T-cell (primary cell): ENCODE data around the gene SLIT3. TPM values are rescaled to one million over a fixed set of nuclear protein-coding genes. Genes with fewer than 3 reads are reported as not detected.

Experiments used
- ATAC-seq, 4 experiments: fragments of 200-7000 bp in 3 of 4; fragments of 150-1000 bp in 1 of 4; cut with Tn5 transposase; replicated peaks in 1 of 4; 1 replicate in 3 of 4; 2 replicates in 1 of 4; pipeline ENCODE4 v1.10.0; 2021; ENCODE audit warnings: moderate library complexity in 3 of 4, mild to moderate bottlenecking in 2 of 4, moderate number of reproducible peaks in 1 of 4
- CTCF ChIA-PET, 2 donors: fragments of 300-600 bp; sonication (Branson Sonifier 250); formaldehyde crosslinking; loops; one replicate each; lab custom pipeline; 2022; ENCODE audit warnings: antibody characterized with exemption in 2 of 2; lab: Charles Lee
- POLR2A ChIA-PET, 2 donors: fragments of 300-600 bp; sonication (Branson Sonifier 250); formaldehyde crosslinking; loops; one replicate each; lab custom pipeline; 2022; ENCODE audit warnings: antibody characterized with exemption in 2 of 2; lab: Charles Lee
- DNase-seq, 35 experiments: peaks; one replicate each; pipeline versions ENCODE4 v3.0.0 to v3.0.0-alpha.2; 2013 to 2023
- H3K27ac ChIP-seq: one replicate; pipeline ENCODE4 v1.5.1; 2013; ENCODE audit warnings: low read length
- H3K27me3 ChIP-seq, 2 experiments: replicated peaks in 1 of 2; 1 replicate in 1 of 2; 2 replicates in 1 of 2; pipeline versions ENCODE4 v1.6.1 to v1.7.0; 2013; ENCODE audit warnings: low read length in 1 of 2, mixed read lengths in 1 of 2; ENCODE audit not compliant: control insufficient read depth in 2 of 2, insufficient read depth in 2 of 2; ENCODE audit errors: extremely low read depth in 1 of 2
- H3K36me3 ChIP-seq, 2 donors: 1 replicate in 1 of 2; 2 replicates in 1 of 2; pipeline versions ENCODE4 v1.6.1 to v1.7.0; 2013; ENCODE audit warnings: low read length in 1 of 2; ENCODE audit not compliant: control insufficient read depth in 2 of 2, insufficient read depth in 1 of 2; ENCODE audit errors: extremely low read depth in 1 of 2
- H3K4me1 ChIP-seq, 2 experiments: 1 replicate in 1 of 2; 2 replicates in 1 of 2; pipeline versions ENCODE4 v1.6.1 to v1.7.0; 2013; ENCODE audit warnings: low read length in 2 of 2, mixed read lengths in 1 of 2; ENCODE audit not compliant: insufficient read depth in 2 of 2, control insufficient read depth in 1 of 2; ENCODE audit errors: extremely low read depth in 1 of 2
- H3K4me3 ChIP-seq, 2 donors: 1 replicate in 1 of 2; 2 replicates in 1 of 2; pipeline versions ENCODE4 v1.5.1 to v1.7.0; 2013; ENCODE audit warnings: mild to moderate bottlenecking in 2 of 2, low read length in 1 of 2, moderate library complexity in 1 of 2; ENCODE audit not compliant: control insufficient read depth in 1 of 2; ENCODE audit errors: extremely low read depth in 1 of 2
- H3K9me3 ChIP-seq: 2 replicates; pipeline ENCODE4 v1.7.0; 2013
- H3K27ac Mint-ChIP-seq, 2 donors: one replicate each; pipeline ENCODE4 v1.8.0; 2020 to 2021; ENCODE audit warnings: mild to moderate bottlenecking in 2 of 2, mixed read lengths in 2 of 2
- H3K27me3 Mint-ChIP-seq, 2 donors: one replicate each; pipeline ENCODE4 v1.8.0; 2021 to 2022; ENCODE audit warnings: mixed read lengths in 2 of 2
- H3K36me3 Mint-ChIP-seq: one replicate; pipeline ENCODE4 v1.8.0; 2021; ENCODE audit warnings: mixed read lengths
- H3K4me1 Mint-ChIP-seq, 3 donors: one replicate each; pipeline ENCODE4 v1.8.0; 2020 to 2022; ENCODE audit warnings: mixed read lengths in 3 of 3, mild to moderate bottlenecking in 1 of 3
- H3K4me3 Mint-ChIP-seq, 3 donors: one replicate each; pipeline ENCODE4 v1.8.0; 2020 to 2022; ENCODE audit warnings: mild to moderate bottlenecking in 3 of 3, mixed read lengths in 3 of 3, moderate library complexity in 3 of 3
- H3K9me3 Mint-ChIP-seq, 3 donors: one replicate each; pipeline ENCODE4 v1.8.0; 2020 to 2022; ENCODE audit warnings: mixed read lengths in 3 of 3
- WGBS: methylation state at CpG from one replicate; pipeline ENCODE4 v1.1.5; 2013; ENCODE audit warnings: missing lambda C conversion rate; ENCODE audit not compliant: insufficient coverage; 5-methylcytosine and 5-hydroxymethylcytosine counted together
- total RNA-seq, 35 experiments: library from RNA in 6 of 35; stranded (reverse) in 6 of 35; fragments of 120-200 nt in 1 of 35; gene quantifications; one replicate each; pipeline versions ENCODE4 v1.2.1 to v1.2.4 and lab custom pipeline; 2013 to 2026

SLIT3 gene
- total RNA-seq, 5 donors from 2014 or later (not counting 1 experiment from before 2014, with no cell fraction given) = 0.13 to 0.32 (median 0.13) TPM; not detected in 2

DNA sequence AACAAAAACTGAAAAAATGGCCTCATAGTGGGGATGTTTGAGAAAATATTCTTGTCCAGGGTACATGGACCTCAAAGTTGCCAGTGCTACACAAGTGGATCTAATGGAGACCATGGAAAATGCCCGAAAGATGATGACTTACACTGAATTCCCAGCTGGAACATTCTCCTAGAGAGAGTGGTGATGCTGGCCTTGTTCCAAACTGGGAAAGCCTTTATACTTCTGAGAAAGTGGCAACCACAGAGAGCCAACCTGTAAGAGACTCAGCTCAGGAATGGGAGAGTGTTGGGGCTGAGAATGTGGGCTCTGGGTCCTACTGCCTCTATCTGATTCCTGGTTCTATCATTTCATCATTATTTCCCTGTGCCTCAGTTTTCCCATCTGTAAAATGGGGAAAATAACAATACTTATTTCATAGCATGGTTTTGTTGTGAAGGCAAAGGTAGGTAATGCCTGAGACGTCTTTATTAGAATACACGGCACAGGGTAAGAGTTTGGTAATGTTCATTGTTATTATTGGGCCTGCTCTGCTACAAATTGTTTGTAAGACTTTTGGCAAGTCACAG, 492.8 kb downstream of the SLIT3 start:
- no peaks in the 10 kb centered on the region for H3K9me3 ChIP-seq
- no peaks in the 10 kb centered on the region for H3K36me3 ChIP-seq
- H3K27me3 ChIP-seq = peaks cover 0 to 17% of the 10 kb centered on the region in 2 experiments
- ChIA-PET POLR2A (no interaction called here), CTCF (no interaction called here)
- no peak overlapping the region for H3K27ac ChIP-seq
- no peak for ATAC-seq
- Mint-ChIP-seq H3K27me3 (peaks cover 5% of the 10 kb centered on the region in 2 donors), H3K4me1 (no peaks in the 10 kb centered on the region), H3K4me3 (no peak overlapping the region), H3K36me3 (no peaks in the 10 kb centered on the region), H3K27ac (no peak overlapping the region), H3K9me3 (no peaks in the 10 kb centered on the region)
- no peaks in the 10 kb centered on the region for H3K4me1 ChIP-seq
- no peak overlapping the region for H3K4me3 ChIP-seq
- WGBS = 92% methylated on average over 2 of the region's 3 CpGs
- no peak for DNase-seq

DNA sequence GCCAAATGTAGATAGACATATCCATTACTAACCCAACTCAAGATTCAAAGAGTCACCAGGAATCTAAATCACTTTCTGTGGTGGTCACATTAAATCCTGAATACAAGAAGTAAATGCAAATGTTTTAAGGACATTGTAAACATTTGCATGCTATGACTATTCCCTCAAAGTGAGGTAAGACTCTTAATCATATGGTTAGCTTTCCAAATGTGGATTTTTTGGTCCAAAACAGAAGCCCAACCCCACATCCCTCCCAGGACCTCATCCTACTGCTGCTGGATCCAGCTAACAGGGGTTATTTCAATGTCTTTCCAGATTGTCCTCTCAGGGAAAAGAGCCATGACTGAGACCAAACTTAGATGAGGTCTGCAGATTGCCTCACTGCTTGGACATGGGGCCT, 493.7 kb downstream of the SLIT3 start:
- ATAC-seq (no peak), DNase-seq (no peak)
- Mint-ChIP-seq H3K27me3 (peaks cover 5% of the 10 kb centered on the region in 2 donors), H3K36me3 (no peaks in the 10 kb centered on the region), H3K4me1 (peaks cover 0 to 2% (median 0%) of the 10 kb centered on the region in 3 donors), H3K4me3 (no peak overlapping the region), H3K9me3 (no peaks in the 10 kb centered on the region), H3K27ac (no peak overlapping the region)
- Histone ChIP-seq H3K27ac (no peak overlapping the region), H3K27me3 (peaks cover 0 to 17% of the 10 kb centered on the region in 2 experiments), H3K36me3 (no peaks in the 10 kb centered on the region), H3K4me3 (no peak overlapping the region), H3K9me3 (no peaks in the 10 kb centered on the region), H3K4me1 (no peaks in the 10 kb centered on the region)
- CTCF ChIA-PET = no interaction called here
- POLR2A ChIA-PET = no interaction called here

DNA sequence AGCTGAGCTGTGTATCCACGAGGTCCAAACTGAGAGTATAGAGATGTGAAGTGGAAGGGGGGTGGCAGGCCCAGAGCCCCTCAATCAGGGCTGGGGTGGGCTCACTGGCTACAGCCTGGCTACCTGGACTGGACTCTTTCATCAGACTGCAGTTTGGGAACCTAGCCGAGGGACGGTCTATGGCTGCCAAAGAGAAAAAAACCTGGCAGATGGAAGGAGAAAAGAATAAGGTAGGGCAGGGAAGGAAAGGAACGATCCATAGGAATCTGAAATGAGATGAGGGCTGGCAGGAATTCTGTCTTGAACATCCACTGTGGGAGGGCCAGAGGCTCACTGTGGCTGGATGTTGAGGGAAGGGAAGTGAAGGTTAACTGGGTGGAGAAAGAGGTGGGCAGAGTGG, 497.4 kb downstream of the SLIT3 start:
- Histone ChIP-seq H3K27ac (no peak overlapping the region), H3K36me3 (no peaks in the 10 kb centered on the region), H3K9me3 (no peaks in the 10 kb centered on the region), H3K4me3 (no peak overlapping the region), H3K4me1 (no peaks in the 10 kb centered on the region), H3K27me3 (peaks cover 0 to 8% of the 10 kb centered on the region in 2 experiments)
- 95% methylated on average over 3 of the region's 4 CpGs for WGBS
- Mint-ChIP-seq H3K4me1 (peaks cover 0 to 4% (median 0%) of the 10 kb centered on the region in 3 donors), H3K27me3 (peaks cover 5 to 11% of the 10 kb centered on the region in 2 donors), H3K4me3 (no peak overlapping the region), H3K27ac (no peak overlapping the region), H3K36me3 (no peaks in the 10 kb centered on the region), H3K9me3 (no peaks in the 10 kb centered on the region)
- POLR2A ChIA-PET = no interaction called here
- ATAC-seq (no peak), DNase-seq (no peak)
- CTCF ChIA-PET = no interaction called here

DNA sequence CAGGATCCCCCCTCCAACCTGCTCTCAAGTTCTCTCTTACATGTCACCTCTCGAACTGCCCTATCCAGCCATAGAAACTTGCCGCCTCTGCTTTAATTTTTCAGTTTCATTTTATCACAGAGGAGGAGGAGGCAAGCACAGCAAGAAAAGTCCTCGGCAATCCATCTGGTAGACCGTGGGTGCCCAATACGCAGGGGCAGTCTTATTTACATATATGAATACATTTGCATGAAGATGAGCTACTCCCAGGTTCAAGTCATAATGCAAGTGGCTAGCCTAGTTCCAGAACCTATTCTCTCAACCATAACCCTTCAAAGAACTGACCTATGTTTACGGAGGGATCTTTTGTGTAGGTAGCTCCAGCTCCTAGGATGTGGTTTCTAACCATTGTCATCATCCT, 498.6 kb downstream of the SLIT3 start:
- H3K4me1 ChIP-seq = no peaks in the 10 kb centered on the region
- no peak for DNase-seq
- Mint-ChIP-seq H3K27ac (no peak overlapping the region), H3K36me3 (no peaks in the 10 kb centered on the region), H3K4me3 (peak overlapping the region in 1 of 3 donors; percentile 22), H3K9me3 (no peaks in the 10 kb centered on the region), H3K4me1 (peaks cover 0 to 4% (median 0%) of the 10 kb centered on the region in 3 donors), H3K27me3 (peaks cover 5 to 11% of the 10 kb centered on the region in 2 donors)
- no peak overlapping the region for H3K4me3 ChIP-seq
- CTCF ChIA-PET = no interaction called here
- no peaks in the 10 kb centered on the region for H3K36me3 ChIP-seq
- POLR2A ChIA-PET = no interaction called here
- H3K27me3 ChIP-seq = peaks cover 0 to 8% of the 10 kb centered on the region in 2 experiments
- ATAC-seq = no peak
- H3K9me3 ChIP-seq = no peaks in the 10 kb centered on the region
- WGBS = 17% methylated on average over 1 of the region's 6 CpGs
- H3K27ac ChIP-seq = no peak overlapping the region

DNA sequence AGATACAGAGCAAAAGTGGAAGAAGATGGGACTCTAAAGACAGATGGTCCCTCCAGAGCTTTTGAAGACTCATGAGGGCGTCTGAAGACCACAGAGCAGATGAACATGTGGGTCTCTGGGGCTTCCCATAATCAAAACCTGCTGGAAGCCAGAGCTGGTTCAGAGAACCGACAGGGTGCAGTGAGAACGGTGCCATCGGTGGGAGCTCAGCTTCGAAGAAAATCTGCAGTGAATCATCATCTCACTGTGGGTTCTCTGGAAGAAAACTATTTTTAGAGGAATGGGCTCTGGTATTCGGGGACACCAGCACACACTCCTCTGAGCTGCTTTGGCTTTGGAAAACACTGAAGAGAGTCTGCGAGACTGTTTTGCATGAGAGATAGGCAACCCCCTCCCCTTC, 499.4 kb downstream of the SLIT3 start:
- ChIA-PET CTCF (no interaction called here), POLR2A (no interaction called here)

DNA sequence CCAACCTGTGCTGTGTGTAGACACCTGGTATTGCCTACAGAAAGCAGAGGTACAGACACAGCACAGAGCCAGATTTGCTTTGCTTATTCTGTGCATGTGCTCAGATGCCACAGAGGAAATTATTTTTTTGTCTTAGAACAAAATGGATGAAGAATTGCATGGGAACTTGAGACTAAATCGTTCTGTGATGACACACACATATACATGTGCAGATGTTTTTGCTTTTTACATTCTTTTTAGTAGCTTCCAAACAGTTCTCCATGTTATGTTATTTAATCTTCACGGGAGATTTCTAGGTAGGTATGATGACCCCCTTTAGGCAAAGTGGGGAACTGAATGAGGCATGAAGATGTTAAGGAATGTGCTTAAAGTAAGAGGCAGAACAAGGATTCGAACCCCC, 500.2 kb downstream of the SLIT3 start:
- Mint-ChIP-seq H3K36me3 (no peaks in the 10 kb centered on the region), H3K27ac (no peak overlapping the region), H3K9me3 (no peaks in the 10 kb centered on the region), H3K27me3 (peaks cover 5 to 11% of the 10 kb centered on the region in 2 donors), H3K4me3 (no peak overlapping the region), H3K4me1 (peaks cover 0 to 4% (median 0%) of the 10 kb centered on the region in 3 donors)
- Histone ChIP-seq H3K4me3 (no peak overlapping the region), H3K4me1 (no peaks in the 10 kb centered on the region), H3K9me3 (no peaks in the 10 kb centered on the region), H3K27ac (no peak overlapping the region), H3K36me3 (no peaks in the 10 kb centered on the region), H3K27me3 (peaks cover 0 to 6% of the 10 kb centered on the region in 2 experiments)
- POLR2A ChIA-PET = no interaction called here
- WGBS = no CpG with 5 or more reads among the region's 3 CpGs
- DNase-seq (no peak), ATAC-seq (no peak)
- CTCF ChIA-PET = no interaction called here

More for the DNA sequence above, 499.4 kb downstream of the SLIT3 start:
- Mint-ChIP-seq H3K9me3 (no peaks in the 10 kb centered on the region), H3K36me3 (no peaks in the 10 kb centered on the region), H3K4me1 (peaks cover 0 to 4% (median 0%) of the 10 kb centered on the region in 3 donors), H3K4me3 (no peak overlapping the region), H3K27me3 (peaks cover 5 to 11% of the 10 kb centered on the region in 2 donors), H3K27ac (no peak overlapping the region)
- Histone ChIP-seq H3K4me3 (no peak overlapping the region), H3K27me3 (peaks cover 0 to 8% of the 10 kb centered on the region in 2 experiments), H3K36me3 (no peaks in the 10 kb centered on the region), H3K27ac (no peak overlapping the region), H3K9me3 (no peaks in the 10 kb centered on the region), H3K4me1 (no peaks in the 10 kb centered on the region)
- 71% methylated on average over 2 of the region's 7 CpGs for WGBS
- DNase-seq = no peak
- no peak for ATAC-seq
